HG03439 (cell line): ENCODE data around the gene GOLT1A.

Experiments
- ATAC-seq: cut with Tn5 transposase; IDR thresholded peaks from one replicate; pipeline ENCODE4 v1.9.1; 2021; ENCODE audit warnings: mild to moderate bottlenecking, moderate library complexity; ENCODE audit not compliant: unreplicated experiment

Gene GOLT1A, protein sequence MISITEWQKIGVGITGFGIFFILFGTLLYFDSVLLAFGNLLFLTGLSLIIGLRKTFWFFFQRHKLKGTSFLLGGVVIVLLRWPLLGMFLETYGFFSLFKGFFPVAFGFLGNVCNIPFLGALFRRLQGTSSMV

DNA sequence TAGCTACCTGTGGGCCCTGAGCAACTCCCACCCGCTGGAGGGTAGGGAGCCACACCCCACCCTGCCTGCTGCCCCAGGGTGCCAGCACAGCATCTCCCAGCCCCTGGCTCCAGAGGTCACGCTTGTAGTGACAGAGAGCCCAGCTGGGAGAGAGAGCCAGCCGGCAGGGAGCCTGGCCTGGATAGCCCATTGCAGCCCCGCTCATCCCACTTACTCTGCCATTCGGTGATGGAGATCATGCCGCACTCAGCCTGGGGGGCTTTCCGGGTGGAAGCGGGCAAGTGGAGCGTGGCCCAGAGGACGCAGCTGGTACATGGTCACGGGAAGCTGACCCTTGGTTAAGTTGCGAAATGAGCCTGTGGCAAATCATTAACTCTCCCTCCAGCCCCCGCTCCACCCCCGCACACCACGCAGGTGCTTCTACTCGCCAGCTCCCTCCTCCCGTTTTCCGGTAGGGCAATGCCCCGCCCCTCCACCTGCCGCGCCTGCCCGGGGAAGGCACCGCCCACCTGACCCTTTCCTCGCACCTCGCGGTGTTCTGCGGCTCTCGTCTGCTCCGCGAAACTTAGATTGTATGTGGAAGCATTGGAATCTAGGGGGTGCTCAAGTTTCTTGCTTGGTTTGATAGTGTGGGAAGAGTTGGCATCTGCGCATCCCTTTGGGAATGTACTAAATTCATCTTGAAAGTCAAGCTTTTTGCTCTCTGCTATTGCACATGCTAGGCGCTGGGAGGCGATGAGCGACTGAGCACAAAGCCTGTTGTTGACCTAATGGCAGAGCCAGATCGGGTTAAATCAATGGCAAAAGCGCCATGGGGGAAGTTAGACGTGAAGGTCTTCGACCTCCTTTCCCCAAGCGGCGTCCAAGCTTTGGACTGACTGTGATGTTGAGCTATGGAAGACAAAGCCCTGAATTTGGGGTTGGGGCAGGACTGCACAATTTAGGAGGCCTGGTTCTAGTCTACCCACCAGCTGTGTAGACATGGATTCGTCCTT lies at the start of gene GOLT1A:
Gene GOLT1A, minus strand, starts transcription at position 321 of the 995 bp plus-strand sequence. Its CDS starts 82 bp downstream, at position 239.
- ATAC-seq: no peak

DNA sequence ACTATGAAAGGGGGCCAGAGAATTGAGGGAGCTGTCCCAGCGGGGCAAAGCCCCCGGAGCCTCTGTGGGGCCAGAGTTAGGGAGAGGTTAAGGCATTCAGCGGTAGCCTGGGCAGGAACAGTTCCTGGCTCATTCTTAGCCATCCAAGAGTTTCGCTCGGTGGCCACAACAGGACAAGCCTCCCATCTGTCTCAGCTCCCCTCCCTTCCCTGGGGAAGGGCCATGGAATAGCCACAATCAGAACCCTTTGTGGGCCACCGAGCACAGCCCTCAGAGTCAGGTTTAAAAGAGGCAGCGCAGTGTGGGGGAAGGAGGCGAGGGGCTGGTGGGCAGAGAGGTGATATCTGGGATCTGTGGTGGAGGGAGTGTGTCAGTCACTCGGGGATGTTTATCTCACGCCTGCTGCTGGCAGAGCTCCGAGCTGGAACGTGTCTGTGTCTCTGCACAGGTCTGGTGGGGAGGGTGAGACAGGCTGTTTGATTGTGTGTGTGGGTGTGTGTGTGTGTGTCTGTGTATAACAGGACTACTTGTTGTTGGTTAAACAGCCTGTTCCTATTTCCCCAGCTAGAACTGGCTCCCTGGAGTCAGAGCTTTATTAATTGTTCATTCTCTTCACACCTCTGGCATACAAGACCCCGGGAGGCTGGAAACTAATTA lies 49.6 kb upstream of the GOLT1A start:
- no peak for ATAC-seq

DNA sequence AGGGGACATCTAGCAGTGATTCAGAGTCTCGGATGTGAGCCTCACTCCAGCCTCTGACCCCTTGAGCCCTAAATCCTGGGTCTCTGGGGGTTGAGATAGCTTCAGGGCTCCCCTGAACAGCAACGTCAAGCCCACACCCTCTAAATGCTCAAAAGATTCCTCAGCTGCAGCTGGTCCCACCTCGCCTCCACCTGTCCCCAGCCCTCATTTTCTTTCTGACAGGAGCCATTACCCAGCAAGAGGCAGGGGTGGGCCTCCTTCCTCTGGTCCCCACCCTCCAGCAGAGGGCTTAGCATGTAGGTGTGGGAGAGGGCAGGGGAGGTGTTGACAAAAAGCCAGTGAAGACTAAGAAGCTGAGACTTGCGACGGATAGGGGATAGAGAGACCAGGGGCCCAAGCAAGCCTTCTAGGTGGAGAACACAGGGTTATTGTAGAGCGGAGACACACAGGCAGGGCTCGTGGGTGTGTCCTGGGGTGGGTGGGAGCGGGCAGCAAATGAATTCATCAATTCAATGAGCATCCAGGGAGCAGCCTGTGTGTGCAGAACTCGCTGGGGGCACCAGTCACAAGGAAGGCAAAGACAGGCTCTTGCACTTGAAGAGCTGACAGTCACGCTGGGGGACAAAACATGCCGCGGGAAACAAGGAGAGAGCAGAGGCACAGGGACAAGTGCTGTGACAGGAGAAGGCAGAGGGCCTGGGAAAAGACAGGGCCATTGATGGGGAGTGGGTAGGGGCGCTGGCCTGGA lies 48.9 kb upstream of the GOLT1A start:
- no peak for ATAC-seq

DNA sequence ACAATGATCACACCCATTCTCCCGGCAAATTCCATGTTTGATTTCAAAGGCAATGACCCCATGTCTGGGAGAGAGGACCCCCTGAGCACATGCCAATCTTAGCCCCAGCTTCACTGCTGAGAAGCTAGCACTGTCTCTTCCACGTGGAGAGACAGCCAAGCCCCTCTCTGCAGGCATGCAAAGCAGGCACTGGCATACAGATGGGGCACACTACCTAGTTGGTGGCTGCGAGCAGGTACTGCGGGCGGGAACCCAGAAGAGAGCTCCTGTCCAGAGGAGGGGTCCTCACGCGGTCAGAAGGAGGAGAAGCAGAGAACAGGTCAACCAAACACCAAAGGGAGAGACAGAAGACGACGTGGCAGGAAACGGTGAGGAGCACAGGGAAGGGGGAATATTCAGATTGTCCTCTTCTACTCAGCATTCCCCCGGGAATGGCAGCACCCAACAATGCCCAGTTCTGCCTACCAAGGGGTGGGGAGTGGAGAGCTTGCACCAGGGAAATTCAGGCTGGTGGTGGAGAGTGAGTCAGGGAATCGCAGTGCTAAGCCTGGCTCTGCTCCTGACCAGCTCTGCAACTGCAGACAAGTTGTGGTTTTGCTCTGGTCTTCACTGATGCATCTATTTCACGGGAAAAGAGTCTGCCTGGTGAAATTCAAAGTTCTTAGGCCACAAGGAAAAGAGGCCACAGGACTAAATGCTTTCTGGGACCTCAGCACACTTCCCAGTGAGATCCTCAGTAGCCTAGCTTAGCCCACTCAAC lies 48.1 kb upstream of the GOLT1A start:
- ATAC-seq: no peak

DNA sequence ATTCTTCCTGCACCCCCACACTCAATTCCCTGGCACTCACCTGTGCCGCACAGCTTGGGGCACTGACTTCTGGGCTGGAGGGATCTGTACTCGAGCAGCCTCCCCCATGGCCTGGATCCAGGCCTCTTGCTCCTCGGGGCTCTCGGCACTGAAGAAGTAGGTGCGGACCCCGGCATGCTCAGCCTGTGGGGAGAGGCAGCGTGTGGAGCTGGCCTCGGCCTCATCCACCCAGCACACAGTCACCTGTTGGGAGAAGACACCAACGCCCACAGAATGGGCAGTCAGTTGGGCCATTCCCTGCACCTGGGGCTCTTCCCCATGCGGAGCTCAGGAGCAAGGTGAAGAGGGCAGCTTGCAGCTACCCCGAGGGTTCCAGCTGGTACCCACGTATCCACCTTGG lies 47.5 kb upstream of the GOLT1A start:
- no peak for ATAC-seq

DNA sequence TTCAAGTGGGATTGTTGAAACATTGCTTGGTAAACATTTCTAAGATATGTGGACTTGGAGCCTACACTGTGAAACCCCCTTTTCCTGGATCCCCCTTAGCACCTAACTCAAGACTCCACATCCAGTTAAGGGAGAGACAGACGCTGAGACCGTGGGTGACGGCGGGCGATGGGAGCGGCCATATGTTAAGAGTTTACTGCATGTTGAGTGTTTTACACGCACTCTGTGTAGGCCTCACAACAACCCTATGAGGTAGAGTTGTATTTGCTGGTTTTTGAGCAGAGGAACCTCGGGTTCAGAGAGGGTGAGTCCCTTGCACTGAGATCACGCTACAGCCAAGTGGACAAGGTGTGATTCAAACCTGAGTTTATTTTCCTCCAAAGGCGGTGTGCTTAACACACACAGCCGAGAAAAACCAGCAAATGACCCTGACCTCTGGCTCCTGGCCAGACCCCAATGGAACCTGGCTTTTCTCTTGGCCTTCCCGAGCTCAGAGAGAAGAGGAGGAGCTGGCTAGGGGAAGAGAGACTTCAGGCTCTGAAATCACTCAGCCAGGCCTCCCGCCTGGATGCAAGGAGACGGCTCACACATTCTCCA lies 46.9 kb upstream of the GOLT1A start:
- no peak for ATAC-seq

DNA sequence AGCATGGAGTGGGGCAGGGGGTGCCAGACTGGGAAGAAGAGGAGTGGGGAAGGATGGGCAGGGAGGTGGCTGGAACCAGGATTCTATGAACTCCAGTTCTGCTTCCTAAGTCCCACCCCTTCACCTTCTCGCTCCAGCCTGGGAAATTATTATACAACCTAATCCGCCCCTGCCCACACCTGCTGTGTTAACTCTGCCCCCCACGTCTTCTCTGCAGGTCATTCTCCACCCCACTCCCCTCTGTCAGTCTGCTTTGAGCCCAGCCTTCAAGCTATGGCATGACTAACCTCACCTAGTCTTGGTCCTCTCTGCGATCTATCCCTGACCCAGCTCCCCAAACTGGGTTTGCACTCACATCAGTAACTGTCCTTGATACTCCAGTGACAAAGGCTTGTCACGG lies 46.0 kb upstream of the GOLT1A start:
- ATAC-seq: no peak

DNA sequence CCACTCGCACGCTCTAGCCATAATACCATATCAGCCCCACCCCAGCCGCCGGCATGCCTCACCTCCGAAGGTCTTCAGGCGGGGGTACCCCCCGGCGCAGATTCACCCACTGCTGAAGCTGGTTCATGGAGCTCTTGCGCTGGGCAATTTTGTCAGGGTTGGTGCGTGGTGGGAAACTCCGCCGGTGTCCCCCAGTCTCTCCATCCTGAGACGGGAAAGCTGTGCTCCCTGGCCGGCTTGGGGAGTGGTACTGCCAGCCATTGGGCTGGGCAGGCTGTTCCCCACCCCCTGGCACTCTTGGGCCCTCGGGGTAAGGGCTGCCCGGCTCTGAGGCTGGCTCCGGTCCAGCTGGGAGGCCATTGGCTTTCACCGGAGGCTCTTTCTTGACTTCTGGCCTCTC lies 45.4 kb upstream of the GOLT1A start:
- ATAC-seq: no peak

DNA sequence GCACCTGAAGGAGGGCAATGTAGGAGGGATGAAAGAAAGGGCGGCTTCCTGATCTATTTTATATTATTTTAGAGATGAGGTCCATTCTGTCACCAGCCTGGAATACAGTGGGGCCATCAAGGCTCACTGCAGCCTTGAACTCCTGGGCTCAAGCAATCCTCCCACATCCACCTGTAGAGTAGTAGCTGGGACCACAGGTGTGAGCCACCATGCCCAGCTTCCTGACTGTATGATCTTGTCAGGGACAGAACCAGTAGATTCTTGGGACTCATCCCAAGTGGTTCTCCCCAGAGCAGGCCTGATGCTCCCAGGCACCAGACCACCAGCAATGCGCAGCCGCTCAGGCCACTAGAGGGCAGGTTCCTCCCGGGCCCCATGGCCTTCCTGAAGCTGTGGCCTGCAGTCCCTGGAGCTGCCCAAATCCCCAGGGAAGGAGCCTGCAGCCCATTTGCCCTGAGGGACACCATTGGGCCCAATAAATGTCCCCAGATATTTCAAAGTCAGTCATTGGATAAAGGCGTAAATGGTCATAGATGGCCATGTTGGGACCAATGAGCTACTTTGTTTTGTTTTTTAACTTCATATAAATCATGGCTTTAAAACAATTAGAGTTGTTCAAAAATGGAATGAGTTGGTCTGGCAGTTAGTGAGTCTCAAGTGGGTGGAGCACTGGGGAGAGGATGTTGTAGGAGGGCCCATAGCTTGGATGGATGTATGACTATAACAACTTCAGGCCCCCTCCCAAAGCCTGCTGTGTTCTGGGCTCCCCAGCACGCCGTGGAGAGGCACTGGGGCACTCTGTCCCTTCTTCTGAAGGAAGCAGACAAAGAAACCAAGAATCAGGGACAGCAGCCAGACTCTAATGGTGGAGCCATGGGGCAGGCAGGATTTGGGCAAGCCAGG lies 44.7 kb upstream of the GOLT1A start:
- no peak for ATAC-seq

DNA sequence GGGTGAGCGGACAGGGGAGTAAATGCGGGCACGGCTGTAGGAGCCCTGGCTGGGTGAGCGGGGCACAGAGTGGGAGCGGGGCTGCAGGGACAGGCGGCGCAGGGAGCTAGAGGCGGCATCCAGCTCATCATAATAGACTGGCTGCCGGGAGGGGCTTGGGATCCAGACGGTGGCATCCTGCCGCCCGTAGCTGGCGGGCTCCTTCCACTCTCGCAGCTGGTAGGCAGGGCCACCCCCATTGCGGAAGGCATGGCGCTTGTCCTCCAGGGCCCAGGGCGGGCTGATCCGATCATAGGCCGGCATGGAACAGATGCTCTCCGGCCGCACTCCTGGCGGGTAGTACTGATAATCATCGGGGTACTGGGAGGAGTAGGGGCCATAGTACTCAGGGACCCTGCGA lies 43.7 kb upstream of the GOLT1A start:
- no peak for ATAC-seq

DNA sequence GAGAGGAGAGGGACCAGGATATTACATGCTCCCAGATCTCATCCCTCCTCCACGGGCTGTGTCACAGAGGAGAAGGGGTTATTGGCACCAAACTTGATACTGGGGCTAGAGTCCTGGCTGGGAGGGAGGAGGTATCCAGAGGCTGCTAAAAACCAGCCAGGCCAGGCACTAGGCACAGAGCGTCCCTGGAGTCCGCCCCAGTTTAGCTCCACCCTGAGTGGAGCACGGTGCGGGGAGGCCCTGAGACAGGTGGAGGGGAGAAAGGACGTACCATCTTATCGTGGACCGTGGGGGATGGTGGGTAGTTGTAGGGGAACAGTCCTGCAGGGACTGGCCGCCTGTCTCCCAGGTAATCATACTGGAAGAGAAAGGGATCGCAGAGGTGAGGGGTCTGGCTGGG lies 42.7 kb upstream of the GOLT1A start:
- ATAC-seq: no peak

DNA sequence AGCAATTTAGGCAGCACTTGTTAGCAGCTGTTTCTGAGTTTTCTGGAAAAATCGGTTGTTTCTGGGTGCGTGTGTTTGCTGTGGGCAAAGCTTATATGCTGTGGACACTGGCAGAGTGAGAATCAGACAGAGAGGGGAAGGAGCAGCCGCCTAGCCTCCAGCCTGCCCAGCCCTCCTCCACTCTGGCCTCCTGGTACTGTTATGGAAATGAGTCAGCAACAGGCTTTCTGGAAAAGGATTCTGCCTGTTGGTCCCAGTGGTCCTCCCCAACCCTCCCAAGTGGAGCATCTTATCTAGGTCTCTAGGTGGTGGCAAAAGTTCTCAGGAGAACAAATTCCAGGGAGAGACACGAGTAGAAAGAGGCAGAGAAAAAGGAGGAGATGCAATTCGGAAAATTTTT lies 42.2 kb upstream of the GOLT1A start:
- ATAC-seq: no peak

DNA sequence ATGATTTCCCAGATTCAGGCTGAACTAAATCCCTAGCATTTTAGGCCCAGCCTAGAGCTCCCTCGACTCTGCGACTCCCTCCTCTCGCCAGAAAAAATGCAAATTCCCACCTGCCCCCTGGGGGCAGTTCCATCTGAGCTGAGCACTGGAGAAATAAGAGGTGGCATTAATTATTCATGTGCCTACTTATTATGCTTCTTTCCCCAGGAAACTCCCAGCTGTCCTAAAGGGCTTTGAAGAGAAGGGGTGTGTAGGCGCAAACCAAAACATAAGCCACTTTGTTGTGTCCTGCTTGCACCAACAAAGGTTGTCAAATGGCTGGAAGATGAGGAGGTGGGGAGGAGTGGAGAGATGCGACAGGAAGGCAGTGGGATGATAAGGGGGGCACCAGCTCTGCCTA lies 41.4 kb upstream of the GOLT1A start:
- ATAC-seq: no peak

DNA sequence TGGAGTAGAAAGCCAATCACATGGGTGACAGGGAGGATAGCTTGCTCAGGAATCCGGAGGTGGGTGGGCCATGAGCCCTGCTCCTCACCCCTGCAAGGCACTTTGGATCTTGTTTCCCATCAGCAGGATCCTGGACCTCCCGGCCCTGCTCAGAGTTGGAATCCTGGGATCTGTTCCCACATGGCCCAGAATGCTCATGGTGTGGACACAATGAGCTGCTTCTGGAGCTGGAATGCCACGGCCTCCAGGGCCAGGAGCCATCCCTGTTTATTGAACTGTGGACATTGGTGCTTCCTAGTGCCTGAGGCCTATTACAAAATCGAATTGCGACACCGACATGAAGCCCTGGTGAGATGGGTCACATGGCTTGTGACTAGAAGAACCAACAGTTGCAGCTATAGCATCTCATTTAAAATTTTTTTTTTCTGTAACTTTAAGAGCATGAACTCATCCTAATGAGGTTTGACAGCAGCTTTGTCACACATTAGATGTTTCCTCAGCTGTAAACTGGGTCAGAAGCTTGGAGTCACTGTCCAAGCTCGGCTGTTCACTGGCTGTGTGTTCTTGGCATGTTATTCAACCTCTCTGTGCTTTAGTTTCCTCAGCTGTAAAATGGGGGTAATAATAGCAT lies 40.4 kb upstream of the GOLT1A start:
- ATAC-seq: no peak

DNA sequence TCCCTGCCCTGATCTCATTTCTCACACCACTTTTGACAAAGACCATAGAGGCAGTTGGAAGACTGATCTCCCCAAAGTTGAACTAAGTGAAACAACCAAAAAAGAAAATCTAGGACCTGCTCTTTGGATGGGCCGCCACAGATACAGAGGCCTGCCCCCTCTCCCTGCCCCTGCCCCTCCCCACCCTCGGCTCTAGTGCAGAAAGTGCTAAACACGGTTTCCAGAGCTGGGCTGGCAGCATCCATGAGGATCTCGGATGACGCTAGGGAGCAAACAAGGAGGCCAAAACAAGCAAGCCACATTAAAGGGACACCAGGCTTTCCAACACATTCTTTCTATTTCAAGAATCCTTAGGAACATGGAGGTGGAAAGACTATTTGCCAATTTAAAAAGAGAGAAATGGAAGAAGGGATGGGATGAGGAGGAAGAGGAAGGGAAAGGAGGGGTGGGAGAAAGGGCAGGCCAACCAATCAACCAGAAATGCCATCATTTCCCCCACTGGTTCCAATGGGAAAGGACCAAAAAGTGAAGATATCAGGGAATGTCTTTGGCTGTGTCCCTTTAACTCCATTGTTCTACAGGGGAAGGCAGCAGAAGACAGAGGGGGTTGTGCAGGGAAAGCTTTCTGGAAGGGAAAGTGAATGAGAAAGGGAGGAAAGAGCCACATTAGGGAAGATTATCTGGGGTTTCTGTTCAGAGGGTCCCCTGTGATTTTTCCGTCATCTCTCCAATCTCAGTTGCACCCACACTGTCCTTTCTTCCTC lies 38.3 kb upstream of the GOLT1A start:
- no peak for ATAC-seq

DNA sequence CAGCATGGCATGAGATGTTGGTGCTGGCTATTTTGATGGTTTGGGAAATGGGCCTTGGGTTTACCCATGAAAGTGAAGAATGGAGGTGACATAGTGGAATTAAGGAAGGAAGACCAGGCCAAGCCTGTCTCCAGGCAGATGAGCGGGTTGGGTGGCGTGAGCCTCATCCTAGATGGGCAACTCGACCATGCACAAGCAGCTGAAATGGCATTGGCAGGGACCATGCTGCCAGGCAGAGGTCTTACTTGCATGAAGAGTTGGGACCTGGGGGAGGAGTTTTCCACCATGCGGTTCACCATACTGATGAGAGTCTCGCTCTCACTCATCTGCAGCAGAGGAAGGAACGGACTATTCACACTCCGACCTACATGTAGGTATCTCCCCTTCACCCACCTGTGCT lies 37.5 kb upstream of the GOLT1A start:
- no peak for ATAC-seq

DNA sequence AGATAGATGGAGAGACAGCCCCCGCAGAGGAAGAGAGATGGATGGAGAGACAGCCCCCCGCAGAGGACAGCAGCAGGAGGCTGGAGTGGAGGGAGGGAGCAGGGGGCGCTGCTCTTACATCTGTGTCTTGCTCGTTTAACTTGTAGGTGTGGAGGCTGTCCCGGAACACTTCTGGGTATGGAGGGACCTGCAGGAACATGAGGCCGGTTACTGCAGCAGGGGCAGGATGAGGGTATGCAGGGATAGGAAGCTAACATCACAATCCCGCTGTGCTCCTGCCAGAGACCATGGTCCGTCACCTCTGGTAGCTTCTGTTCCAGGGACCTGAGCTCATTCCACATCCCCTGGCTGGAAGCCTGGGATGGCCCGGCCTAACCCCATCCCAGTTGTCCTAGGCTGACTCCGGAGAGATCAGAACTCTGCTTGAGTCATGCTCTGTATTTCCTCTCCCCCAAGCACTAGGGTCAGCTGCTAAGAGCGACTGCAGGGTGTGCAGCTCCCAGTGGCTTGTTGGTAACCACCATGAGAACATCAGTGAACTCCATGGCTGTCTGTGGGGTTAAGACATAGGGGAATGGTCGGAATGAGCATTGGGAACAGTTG lies 36.7 kb upstream of the GOLT1A start:
- ATAC-seq: no peak
